Glutamatergic neuron (in vitro differentiated cells): ENCODE results near the gene ARL15. TPM values are rescaled to one million over a fixed set of nuclear protein-coding genes. Genes with fewer than 3 reads are reported as not detected.

Source experiments
- DNase-seq: peaks from one replicate; pipeline ENCODE4 v3.0.0; 2022
- H3K27ac Mint-ChIP-seq: one replicate; pipeline ENCODE4 v1.8.0; 2020; ENCODE audit warnings: mild to moderate bottlenecking, mixed read lengths, inconsistent platforms; ENCODE audit not compliant: unreplicated experiment
- H3K27me3 Mint-ChIP-seq: one replicate; pipeline ENCODE4 v1.8.0; 2020; ENCODE audit warnings: mild to moderate bottlenecking, moderate library complexity, mixed read lengths, inconsistent platforms; ENCODE audit not compliant: unreplicated experiment
- H3K36me3 Mint-ChIP-seq: one replicate; pipeline ENCODE4 v1.8.0; 2020; ENCODE audit warnings: mild to moderate bottlenecking, mixed read lengths, inconsistent platforms; ENCODE audit not compliant: unreplicated experiment
- H3K4me1 Mint-ChIP-seq: one replicate; pipeline ENCODE4 v1.8.0; 2020; ENCODE audit warnings: mild to moderate bottlenecking, low read depth, mixed read lengths, inconsistent platforms; ENCODE audit not compliant: unreplicated experiment
- H3K4me3 Mint-ChIP-seq: one replicate; pipeline ENCODE4 v1.8.0; 2020; ENCODE audit warnings: mild to moderate bottlenecking, mixed read lengths, inconsistent platforms; ENCODE audit not compliant: unreplicated experiment
- H3K9me3 Mint-ChIP-seq: one replicate; pipeline ENCODE4 v1.8.0; 2020; ENCODE audit warnings: mild to moderate bottlenecking, moderate library complexity, mixed read lengths, inconsistent platforms; ENCODE audit not compliant: unreplicated experiment
- total RNA-seq: library from RNA; stranded (reverse); fragmentation: NEBNext Ultra II Directional; extraction: Animal tissue kit (Norgen Biotek cat#: 25700); gene quantifications from one replicate; pipeline ENCODE4 v1.2.1, GENCODE V29; 2021; ENCODE audit not compliant: unreplicated experiment
- TF ChIP-seq, protein P1 (sequence below): fragments of 200-600 bp; sonication (generic); IDR thresholded peaks from one replicate; pipeline ENCODE4 v1.5.0; 2021; ENCODE audit not compliant: partially characterized antibody, unreplicated experiment

Gene ARL15
- total RNA-seq, 1 donor from 2014 or later, result 37.4 TPM

- TF ChIP-seq, protein P1, sequence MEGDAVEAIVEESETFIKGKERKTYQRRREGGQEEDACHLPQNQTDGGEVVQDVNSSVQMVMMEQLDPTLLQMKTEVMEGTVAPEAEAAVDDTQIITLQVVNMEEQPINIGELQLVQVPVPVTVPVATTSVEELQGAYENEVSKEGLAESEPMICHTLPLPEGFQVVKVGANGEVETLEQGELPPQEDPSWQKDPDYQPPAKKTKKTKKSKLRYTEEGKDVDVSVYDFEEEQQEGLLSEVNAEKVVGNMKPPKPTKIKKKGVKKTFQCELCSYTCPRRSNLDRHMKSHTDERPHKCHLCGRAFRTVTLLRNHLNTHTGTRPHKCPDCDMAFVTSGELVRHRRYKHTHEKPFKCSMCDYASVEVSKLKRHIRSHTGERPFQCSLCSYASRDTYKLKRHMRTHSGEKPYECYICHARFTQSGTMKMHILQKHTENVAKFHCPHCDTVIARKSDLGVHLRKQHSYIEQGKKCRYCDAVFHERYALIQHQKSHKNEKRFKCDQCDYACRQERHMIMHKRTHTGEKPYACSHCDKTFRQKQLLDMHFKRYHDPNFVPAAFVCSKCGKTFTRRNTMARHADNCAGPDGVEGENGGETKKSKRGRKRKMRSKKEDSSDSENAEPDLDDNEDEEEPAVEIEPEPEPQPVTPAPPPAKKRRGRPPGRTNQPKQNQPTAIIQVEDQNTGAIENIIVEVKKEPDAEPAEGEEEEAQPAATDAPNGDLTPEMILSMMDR, result no peak
- Mint-ChIP-seq H3K27me3 (no peaks in the 10 kb centered on the region), H3K9me3 (peaks cover 2% of the 10 kb centered on the region), H3K4me1 (peaks cover 3% of the 10 kb centered on the region), H3K4me3 (no peak overlapping the region), H3K27ac (no peak overlapping the region), H3K36me3 (no peaks in the 10 kb centered on the region)
- DNase-seq, result no peak
Measured at GRCh38 chr5:54086191-54086590, 224.2 kb downstream of the ARL15 start.

DNA sequence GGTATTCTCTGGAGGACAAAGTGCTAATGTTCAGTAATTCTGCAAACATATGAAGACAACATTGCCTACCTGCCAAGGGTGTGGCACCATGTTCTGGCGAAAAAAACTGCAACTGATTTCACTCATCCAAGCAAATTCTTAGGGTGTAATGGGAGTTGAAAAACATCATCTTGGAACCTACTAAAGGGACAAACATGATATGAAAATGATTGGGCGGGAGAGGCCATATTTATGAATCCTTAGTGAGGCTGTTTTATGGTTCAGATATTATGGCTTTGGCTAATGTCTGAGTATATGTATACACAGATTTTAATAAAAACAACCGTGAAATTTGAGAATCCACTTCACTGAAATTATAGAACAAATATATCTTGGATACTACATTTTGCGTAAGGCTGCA, 225.7 kb downstream of the ARL15 start:
- Mint-ChIP-seq H3K27me3 (no peaks in the 10 kb centered on the region), H3K27ac (no peak overlapping the region), H3K36me3 (no peaks in the 10 kb centered on the region), H3K9me3 (peaks cover 2% of the 10 kb centered on the region), H3K4me1 (no peaks in the 10 kb centered on the region), H3K4me3 (no peak overlapping the region)
- DNase-seq, result no peak
- TF ChIP-seq, protein P1, result no peak

DNA sequence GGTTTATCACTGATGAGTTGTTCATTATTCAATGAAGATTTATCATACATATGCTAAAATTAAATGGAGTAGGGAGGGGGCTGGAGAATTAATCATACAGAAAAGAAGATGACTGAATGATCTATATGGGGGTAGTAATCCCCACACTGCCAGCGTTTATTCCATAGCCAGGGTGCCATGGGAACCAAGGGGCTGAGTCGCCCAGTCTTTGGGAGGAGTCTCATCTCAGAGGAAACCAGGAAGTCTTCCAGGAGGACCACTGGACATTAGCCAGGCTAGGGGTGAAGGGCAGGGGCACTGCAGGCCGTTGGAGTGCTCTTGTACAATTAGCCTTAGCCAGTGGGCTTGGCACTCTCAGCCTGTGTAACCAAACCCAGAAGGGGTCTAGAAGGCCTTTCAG, 226.5 kb downstream of the ARL15 start:
- H3K4me1 Mint-ChIP-seq, result no peaks in the 10 kb centered on the region

GRCh38 chr5:54083245-54083644, 227.1 kb downstream of the ARL15 start:
- H3K4me1 Mint-ChIP-seq, result no peaks in the 10 kb centered on the region
- H3K36me3 Mint-ChIP-seq, result no peaks in the 10 kb centered on the region
- H3K9me3 Mint-ChIP-seq, result peaks cover 2% of the 10 kb centered on the region
- TF ChIP-seq, protein P1, result no peak
- no peak overlapping the region for H3K27ac Mint-ChIP-seq
- H3K4me3 Mint-ChIP-seq, result no peak overlapping the region
- DNase-seq, result no peak
- H3K27me3 Mint-ChIP-seq, result no peaks in the 10 kb centered on the region

More for the DNA sequence above, 226.5 kb downstream of the ARL15 start:
- Mint-ChIP-seq H3K4me3 (no peak overlapping the region), H3K27ac (no peak overlapping the region), H3K27me3 (no peaks in the 10 kb centered on the region), H3K36me3 (no peaks in the 10 kb centered on the region), H3K9me3 (peaks cover 2% of the 10 kb centered on the region)
- DNase-seq, result no peak
- TF ChIP-seq, protein P1, result no peak

DNA sequence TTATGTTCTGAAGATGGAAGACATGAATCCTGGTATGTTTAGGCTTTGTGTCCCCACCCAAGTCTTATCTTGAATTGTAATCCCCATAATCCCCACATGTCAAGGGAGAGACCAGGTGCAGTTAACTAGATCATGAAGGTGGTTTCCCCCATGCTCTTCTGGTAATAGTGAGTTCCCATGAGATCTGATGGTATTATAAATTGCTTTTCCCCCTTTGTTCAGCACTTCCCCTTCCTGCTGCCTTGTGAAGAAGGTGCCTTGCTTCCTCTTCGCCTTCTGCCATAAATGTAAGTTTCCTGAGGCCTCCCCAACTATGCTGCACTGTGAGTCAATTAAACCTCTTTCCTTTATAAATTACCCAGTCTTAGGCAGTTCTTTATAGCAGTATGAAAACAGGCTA, 229.0 kb downstream of the ARL15 start:
- TF ChIP-seq, protein P1, result no peak
- Mint-ChIP-seq H3K4me3 (no peak overlapping the region), H3K27me3 (no peaks in the 10 kb centered on the region), H3K27ac (no peak overlapping the region), H3K36me3 (no peaks in the 10 kb centered on the region), H3K4me1 (no peaks in the 10 kb centered on the region), H3K9me3 (no peaks in the 10 kb centered on the region)
- no peak for DNase-seq
